Medulla oblongata (tissue), 1 donor: ENCODE data around the gene TNFRSF13B.
"Not testable (repeated sequence)": the region's sequence is repeated elsewhere in the genome, so short reads cannot be mapped to it uniquely, and the experiment has no call there.

Source experiments
- DNase-seq: peaks from one replicate; pipeline ENCODE4 v3.0.0-alpha.2; 2015; ENCODE audit errors: extremely low spot score

TNFRSF13B gene

DNA sequence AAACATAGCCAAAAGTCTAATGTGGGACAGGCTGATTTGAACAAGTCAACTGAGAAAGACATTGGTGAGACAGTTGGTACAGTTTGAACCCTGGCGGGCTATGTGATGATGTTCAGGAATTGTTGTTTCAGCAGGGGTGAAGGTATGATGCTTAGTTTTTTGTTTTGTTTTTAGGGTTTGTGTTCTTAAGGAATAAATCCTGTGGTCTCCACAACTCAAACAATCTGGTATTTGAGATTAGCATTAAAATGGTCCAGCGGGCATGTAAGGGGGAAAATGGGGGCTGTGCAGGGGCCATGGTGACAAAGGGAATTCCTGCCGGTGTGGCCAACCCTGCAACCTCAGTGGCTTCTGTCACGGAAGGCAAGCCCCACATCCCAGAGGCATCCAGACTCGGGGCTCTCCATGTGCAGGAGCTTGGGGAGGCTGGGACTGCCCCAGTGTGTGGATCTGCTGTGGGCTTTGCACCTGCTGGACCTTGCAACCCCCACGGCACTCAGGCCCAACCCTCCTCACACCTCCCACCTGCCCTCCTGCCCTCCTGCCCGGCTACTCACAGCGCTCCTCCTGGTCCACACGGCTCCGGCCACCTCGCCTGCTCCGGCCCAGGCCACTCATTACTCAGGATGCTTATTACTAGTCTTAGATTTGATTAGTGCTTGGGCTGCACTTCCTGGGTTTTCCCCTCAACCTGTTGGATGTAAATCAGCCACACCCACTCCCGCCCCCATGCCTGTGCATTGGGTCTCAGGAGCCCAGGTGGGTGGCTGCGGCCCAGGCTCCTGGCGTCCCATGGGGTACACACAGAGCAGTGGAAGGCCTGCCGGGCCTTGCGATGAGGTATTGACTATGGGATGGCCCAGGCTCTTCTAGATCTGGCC lies at the start of gene TNFRSF13B:
TSS of gene TNFRSF13B (minus strand) at position 661 of the 881 bp plus-strand sequence. CDS start at position 618, 43 bp downstream.
- no peak for DNase-seq

DNA sequence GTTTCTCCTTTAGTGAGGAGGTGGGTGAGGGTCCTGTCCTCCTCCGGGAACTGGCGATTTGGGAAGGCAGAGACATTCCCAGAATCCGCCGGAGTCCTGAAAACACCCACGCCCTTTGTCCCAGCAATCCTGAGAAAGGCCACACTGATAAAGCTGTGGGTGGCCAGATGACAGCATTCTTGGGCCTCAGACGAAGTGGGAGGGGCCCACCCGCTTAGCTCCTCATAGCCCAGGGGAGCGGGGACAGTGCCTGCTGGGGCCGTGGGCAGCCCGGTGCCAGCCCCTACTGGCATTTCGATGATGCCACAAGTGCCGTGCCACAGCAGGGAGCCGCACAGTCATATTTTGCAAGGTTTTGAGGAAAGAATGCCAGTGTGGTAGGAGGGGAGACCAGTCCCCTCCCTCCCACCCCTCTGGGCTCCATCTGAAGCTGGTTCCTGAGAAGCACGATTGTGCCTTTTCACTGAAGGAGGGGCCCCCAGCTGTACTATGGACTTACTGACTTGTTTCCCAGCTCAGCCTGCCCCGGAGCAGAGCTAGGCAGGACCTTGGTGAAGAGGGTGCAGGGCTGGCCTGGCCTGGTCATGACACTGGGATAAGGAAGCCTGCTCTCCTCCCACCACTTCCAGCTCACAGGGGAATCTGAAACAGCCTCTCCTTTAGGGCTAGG lies 49.4 kb upstream of the TNFRSF13B start:
- peak; percentile 52 for DNase-seq

DNA sequence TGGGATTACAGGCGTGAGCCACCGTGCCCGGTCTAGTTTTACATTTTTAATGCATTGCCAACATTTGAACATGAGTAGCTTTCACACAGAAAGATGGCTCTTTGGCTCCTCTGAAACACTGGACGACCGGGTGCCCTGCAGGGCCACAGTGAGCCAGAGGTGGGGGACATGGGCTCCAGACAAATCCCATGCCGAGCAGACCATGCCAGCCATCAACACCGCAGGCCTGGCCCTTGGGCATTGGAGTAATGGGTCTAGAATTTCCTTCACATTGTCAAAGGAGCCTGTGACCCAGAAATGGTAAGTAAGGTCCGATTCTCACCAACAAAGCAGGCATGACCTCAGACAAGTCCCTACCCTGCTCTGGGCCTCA lies 48.9 kb upstream of the TNFRSF13B start:
- DNase-seq, result no peak

DNA sequence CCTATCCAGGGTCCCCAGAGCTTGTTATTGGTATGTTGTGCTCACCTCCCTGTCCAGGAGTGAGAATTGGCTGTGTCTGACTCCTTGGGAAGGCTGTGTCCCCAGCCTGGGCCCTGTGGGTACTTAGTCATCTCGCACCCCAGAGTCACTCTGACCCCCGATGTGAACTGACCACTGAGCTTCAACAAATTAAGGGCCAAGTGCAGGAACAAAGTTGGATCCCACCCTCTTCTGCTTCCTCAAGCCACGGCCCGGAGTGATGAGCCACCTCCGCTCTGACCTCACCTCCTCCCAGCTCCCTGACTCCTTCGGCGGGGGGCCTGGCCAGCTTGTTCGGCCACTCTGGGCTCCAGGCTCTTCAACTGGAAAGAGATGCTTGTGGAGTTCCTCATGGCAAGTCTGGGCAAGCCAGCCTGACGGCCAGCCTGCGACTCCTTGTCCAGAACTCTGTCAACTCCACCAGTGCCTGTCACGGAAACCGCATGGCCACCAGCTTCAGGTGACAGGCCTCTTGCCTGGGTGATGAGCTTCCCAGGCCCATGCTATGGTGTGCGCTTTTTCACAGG lies 48.1 kb upstream of the TNFRSF13B start:
- no peak for DNase-seq

DNA sequence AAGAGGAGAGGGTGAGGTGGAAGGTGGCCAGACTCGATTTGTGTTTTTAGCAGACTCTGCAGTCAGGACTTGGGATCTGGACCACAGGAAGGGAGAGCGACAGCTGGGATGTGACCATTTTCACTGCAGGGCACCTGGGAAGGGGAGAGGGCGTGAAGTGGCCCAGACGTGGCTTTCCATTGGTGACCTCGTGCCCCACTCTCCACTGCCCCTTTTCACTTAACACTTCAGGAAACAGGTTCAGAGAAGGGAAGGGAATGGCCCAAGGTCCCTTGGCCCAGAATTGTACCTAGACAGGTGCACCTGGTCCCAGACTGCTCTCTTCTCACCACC lies 47.5 kb upstream of the TNFRSF13B start:
- no peak for DNase-seq

DNA sequence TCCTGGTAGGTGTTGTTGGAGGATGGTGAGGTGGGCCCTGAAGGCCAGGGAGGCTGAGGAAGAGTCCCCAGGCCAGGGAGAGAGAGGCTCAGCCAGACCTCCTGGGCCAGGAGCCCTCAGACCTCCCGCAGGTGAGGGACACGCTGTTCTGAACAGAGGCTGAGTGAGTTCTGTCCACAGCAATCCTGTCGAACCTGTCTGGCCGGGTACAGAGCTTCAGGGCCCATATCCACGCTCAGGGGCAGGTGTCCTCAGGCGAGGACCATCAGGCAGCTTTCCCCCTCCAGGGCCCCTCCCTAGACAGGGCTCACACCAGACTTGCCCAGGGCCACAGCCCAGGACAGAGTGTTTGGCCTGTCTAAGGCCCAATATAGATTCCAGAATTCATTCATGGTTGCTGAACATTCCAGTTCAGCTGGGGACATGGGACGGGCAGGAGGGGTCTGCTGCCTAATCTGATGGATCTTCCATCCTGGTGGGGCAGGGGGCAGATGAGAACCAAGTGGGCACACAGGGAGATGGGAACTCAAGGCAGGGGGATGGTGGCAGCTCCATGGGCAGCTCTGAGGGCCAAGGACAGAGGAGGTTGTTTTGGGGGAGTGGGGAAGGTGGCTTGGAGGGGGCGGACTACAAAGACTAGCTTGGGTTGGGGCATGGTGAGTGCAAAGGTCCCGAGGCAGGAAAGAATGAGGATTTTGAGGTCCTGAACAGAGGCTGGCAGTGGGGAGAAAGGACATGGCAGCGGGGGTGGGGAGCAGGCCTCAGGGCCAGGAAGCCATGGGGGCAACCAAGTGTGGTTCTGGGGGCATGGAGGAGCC lies 46.9 kb upstream of the TNFRSF13B start:
- DNase-seq, result no peak

DNA sequence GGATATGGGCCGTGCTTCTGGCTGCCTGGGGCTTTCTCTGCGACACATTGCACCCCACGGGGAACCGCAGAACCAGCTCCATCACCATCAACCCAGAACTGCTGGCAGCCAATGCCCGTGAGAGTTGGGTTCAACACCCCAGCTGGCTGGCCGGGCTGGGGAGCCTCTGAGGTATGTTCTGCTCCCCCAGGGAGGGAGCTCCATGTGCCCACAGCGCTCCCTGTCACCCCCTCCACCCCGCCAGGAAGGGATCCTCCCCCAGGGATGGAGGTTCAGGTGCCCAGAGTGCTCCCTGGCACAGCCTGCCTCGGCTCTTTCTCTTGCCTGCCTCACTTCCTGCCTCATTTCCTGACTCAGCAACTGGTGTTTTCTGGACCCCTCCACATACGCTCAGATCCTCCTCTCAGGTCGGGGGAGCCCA lies 46.1 kb upstream of the TNFRSF13B start:
- DNase-seq, result no peak

DNA sequence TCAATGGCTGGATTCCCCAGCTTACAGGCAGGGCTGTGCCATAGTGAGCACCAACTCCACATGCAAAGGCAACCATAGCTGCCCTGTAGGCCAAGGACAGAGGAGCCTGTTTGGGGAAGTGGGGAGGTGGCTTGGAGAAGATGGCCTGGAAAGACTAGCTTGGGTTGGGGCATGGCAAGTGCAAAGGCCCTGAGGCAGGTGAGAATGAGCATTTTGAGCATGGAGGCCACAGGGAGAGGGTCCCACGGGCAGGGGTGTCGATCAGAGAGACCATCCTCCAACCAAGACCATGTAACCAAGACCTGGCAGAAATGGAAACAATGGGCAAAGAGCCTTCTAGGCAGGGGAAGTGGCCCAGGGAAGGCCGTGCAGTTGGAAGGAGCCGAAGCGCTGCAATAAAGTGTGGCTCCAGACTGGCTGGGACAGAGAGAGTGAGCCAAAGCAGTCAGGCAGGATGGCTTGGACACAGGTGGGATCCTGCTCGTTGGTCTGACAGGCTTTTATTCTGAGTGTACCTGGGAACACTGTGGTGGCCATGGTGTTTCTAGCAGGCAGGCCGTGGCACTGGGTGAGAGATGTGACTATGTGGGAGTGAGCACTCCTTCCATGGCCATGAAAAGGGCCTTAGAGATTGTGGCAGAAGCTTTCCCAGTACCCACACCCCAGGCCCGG lies 45.6 kb upstream of the TNFRSF13B start:
- DNase-seq, result no peak

DNA sequence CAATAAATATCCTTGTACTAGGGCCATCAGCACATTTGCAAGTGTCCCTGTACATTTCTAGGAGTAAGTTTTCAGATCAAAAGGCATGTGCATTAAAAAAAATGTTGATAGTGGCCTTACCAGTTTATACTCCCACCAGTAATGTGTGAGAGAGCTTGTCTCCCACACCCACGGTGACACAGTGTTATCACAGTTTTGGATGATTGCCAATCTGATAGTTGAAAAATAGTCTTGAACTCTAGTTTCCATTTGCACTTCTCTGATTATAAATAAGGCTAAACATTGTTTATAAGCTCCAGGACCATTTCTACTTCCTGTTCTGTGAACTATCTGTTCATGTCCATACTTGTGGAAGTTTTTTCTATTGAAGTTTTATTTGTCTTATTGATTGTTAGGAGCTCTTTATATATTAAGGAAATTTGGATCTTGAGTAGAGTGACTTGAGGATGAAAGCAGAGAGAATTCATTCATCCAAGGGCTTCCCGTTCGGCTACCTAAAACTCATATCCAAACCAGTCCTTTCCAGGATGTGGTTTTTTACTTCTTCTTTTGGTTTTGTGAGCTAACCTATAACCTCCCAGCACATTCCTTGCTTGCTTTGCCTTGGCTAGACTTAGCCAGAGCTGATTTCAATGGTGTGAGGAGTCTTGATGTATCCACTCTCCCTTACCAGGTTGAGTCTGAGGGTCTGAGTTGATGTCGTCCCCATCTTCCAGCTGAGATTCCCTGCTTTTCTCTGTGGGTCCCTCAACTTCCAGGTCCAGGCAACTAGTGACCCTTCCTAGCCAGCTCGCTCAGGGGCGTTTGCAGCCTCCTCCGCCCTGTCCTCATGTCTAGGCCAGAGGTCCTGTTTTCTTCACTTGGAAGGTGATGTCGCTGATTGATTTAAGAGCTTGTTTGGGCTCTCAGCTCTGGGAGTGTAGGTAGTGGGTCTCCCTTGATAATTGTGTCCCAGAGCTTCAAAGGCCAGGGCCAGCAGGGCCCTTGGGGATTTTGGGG lies 44.6 kb upstream of the TNFRSF13B start:
- DNase-seq, result peak; percentile 30

DNA sequence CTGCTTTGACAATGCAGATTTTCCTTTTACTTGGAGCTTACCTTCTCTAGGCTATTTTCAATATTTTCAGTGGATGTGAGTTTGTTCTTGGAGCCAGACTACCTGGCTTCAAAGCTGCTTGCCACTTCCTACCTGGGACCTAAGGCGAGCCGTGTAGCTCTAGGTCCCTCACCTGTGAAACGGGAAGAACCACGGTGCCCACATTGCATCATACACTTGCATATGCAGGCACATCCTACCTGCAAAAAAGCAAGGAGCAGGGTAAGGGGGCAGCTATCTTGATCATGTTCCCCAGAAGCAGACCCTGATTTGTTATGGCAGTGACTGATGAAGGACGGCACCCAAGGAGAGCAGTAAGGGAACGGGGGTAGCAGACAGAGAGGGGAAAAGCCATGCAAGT lies 43.3 kb upstream of the TNFRSF13B start:
- no peak for DNase-seq

DNA sequence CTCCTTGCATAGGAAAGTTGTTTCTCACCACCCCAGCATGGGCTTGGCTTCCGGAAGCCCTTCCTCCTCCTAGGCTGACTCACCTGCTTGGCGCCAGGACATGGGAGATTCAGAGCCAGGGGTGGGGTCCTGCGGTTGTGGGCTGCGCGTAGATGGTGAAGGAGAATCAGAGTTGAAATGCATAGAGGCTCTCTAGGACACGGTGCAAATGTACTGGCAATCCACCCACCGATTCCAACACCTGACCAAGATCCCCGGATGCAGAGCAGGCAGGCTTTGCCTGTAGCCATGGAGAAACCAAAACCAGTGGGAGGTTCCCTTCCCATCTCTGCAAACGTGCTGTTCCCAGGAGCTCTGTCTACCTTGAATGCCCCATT lies 42.8 kb upstream of the TNFRSF13B start:
- DNase-seq, result not testable (repeated sequence)

DNA sequence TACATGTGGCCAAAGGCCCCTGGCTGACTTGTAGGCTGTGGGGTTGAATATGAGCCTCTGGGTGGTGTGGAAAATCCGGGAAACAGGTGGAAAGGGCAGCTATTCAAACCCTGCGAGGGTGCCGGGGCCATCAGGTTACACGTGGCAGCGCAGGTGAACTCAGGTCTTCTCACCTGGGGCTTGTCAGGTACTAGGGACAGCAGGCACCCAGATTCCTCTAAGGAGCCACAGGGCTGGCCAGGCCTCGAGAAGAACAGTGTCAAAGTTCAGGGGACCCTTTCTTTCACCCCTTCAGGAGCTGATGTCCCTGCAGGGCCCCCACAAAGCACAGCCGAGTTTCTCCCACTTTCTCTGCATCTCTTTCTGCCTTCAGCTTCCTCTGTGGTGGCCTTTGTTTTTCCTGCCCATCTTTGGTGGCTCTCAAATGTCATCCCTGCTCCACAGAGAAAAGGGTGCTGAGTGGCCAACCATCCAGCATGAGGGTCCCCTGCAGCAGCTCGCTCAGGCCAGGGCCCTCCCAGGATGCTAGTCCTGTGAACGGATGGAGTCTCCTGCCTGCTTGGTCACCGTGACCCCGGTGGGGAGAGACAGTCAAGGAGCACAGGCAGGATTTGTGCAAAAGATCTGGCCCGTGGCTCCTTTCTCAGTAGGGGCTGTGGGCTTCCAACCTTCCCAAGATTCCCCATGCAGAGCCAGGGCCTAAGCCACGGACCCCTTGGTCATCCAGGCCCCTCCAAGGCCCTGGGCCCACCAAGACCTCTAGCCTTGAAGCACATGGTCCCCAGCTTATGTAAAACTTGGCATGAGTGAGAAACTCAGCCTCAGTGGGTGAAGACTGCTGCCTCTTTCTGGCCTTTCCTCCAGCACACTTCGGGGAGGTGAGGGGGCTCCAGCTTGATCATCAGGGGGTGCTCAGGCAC lies 42.2 kb upstream of the TNFRSF13B start:
- DNase-seq, result not testable (repeated sequence)

DNA sequence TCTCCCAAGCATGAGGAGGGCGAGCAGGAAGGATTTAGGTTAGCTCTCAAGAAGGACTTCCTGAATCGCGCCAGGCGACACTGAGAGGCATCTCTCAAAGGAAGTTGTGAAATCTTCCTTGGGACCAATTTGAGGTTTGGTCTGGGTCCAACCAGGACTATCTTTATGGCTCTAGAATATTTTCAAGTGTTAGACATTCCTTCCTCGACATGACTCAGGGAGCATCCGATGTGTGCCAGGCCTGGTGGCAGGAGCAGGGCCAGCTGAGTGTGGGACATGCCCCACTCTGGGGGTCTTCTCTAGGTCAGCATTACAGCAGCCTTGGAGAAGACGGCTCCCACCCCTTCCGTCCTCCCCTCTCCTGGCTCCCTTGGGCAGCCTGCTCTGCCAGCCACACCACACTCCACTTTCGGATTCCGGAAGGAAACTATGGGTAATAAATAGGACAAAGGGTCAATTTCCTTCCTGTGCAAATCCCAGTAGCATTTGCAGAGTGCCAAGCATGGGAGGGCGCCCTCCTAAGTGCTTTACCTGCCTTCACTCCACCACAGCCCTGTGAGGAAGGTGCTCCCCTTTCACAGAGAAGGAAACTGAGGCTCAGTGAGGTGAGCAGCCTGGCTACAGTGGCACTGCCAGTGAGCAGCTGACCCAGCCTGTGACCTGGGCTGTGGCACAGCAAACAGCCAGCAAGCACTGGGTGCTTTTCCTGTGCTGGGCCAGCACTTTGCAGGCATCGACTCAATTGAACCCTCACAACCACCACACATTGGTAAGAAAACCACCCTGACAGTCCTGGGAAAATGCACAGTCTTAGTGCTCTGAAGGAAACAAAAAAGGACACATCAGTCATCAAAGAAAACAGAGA lies 39.4 kb upstream of the TNFRSF13B start:
- not testable (repeated sequence) for DNase-seq

DNA sequence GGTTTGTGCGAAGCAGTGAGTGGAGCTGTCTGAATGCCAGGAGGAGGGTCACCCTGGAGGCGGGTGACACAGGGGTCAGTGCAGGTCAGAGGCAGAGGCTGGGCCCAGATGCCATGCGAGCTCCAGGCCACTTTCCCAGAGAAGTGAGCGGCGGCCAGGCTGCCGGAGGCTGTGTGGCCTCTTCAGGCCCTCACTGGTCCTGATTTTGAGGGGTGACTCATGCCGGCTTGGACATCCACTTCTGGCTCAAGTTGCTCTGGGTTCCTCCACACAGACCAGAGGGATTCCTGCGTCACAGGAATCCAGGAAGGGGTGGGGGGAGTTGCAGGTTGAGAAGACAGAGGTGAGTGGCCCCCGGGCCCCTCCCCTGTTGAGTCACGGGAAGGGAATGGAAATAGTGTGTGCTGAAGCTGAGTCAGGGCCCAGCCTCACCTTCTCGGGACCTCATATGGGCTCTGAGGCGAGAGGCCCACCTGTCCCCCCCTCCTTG lies 38.7 kb upstream of the TNFRSF13B start:
- not testable (repeated sequence) for DNase-seq

DNA sequence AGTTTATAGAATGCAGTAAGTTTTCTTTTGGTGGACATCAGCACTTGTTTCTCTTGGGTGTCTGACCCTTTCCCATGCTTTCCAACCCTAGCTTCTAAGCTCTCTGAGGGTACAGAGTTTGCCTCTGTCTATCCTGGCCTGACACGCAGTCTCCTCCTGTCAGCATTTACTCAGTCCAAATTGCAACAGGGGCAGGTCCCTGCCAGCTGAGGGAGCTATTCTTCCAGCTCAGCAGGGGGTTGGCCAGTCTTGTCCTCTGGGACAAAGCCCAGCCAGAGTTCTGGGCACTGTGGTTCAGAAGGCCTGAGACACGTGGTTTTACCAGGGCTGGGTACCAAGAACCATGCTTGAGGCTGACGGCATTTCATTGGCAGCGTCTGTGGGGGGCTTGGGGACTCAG lies 38.1 kb upstream of the TNFRSF13B start:
- peak; percentile 43 for DNase-seq

DNA sequence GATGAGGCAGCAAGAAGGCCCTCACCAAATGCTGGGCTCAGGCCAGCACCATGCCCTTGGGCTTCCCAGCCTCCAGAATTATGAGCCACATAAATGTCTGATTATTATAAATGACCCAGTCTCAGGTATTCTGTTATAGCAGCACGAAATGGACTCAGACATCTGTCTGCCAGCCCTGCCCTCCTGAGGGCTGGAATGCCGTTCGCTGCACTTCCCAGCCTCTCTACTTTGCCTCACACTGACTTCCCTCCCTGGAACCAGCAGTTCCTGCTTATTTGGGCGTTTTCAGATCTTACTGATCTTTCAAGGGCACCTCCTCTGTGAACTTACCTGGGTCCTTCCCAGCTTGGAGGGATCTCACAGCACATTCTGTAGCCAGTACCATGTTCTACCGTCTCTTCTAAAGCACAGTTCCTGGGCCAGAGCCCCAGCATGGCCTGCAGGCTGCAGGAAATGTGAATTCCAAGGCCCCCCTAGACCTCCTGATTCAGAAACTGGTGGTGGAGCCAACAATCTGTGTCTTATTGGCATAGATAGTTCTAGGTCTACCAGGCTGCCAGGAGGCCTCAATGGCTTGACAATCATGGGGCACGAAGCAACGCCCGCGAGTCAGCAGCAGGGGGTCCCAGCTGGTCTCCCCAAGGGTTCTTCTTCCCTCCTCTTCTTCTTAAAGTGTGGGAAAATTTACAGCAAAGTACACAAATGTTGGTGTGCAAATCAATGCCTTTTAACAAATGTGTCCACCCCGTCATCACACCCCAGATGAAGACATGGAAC lies 36.9 kb upstream of the TNFRSF13B start:
- not testable (repeated sequence) for DNase-seq

DNA sequence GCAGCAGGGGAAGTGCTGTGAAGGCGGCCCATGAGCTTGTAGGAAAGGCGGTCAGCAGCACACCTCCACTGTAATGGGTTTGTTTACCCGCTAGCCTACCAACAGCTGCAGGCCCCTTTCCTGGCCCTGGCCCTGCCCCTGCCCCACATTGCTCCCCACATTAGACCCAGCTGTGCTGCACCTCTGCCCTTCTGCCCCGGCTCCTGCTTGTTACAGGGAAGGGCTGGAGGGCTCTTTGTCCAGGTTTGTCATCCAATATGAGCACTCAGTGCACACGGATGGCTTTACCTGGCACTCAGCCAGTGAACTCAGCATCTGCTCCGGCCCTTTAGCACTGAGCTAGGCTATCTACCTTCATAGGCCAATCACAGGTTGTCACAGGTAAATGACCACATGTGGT lies 36.0 kb upstream of the TNFRSF13B start:
- not testable (repeated sequence) for DNase-seq
